K562 (cell line): ENCODE results near the gene ZMYND8. TPM values are rescaled to one million over a fixed set of nuclear protein-coding genes. Genes with fewer than 3 reads are reported as not detected.

Source experiments
- ARNT ChIP-seq, 2 experiments: fragments of 450-650 bp; IDR thresholded peaks; 2 replicates each; pipeline ENCODE4 v1.6.1; 2016; ENCODE audit warnings: mild to moderate bottlenecking in 1 of 2
- COPS2 ChIP-seq: fragments of 450-650 bp; conservative IDR thresholded peaks from 2 replicates; pipeline ENCODE4 v1.6.1; 2016; ENCODE audit warnings: mild to moderate bottlenecking, moderate library complexity
- GATAD2A ChIP-seq: fragments of 450-650 bp; IDR thresholded peaks from 2 replicates; pipeline ENCODE4 v1.6.1; 2017
- HES1 ChIP-seq: fragments of 450-650 bp; IDR thresholded peaks from 2 replicates; pipeline ENCODE4 v1.6.1; 2016; ENCODE audit warnings: low read depth, mild to moderate bottlenecking, moderate library complexity
- HMBOX1 ChIP-seq: sonication (generic); IDR thresholded peaks from 2 replicates; pipeline ENCODE4 v1.6.1; 2016
- MAFK ChIP-seq: IDR thresholded peaks from 2 replicates; pipeline ENCODE4 v1.6.1; 2011; ENCODE audit warnings: low read length, improper control_type of control experiment
- NFIC ChIP-seq: fragments of 450-650 bp; IDR thresholded peaks from 2 replicates; pipeline ENCODE4 v1.6.1; 2017; ENCODE audit warnings: mild to moderate bottlenecking, inconsistent platforms
- POU5F1 ChIP-seq: fragments of 150-350 bp; IDR thresholded peaks from 2 replicates; pipeline ENCODE4 v1.6.1; 2014; ENCODE audit warnings: borderline replicate concordance, low read length, low read depth, mild to moderate bottlenecking; ENCODE audit not compliant: partially characterized antibody
- SMAD2 ChIP-seq: fragments of 150-350 bp; IDR thresholded peaks from 2 replicates; pipeline ENCODE4 v1.6.1; 2014; ENCODE audit warnings: low read depth, mild to moderate bottlenecking, low read length
- TFAP4 ChIP-seq: sonication (generic); formaldehyde crosslinking; IDR thresholded peaks from 2 replicates; pipeline ENCODE4 v1.8.0; 2022; ENCODE audit warnings: missing genetic modification reagents, mild to moderate bottlenecking, moderate library complexity, borderline replicate concordance
- XRCC5 ChIP-seq: fragments of 200-400 bp; formaldehyde crosslinking; IDR thresholded peaks from 2 replicates; pipeline ENCODE4 v1.6.1; 2017; ENCODE audit warnings: low read depth, mild to moderate bottlenecking, low read length
- ZNF324 ChIP-seq: fragments of 250-450 bp; sonication (Bioruptor Pico); IDR thresholded peaks from 2 replicates; pipeline ENCODE4 v1.4.0; 2020; ENCODE audit warnings: mild to moderate bottlenecking
- polyA plus RNA-seq, 8 experiments: library from polyadenylated mRNA; depleted of rRNA in 4 of 8; stranded (reverse) in 5 of 8; unstranded in 3 of 8; fragments of >200 nt; fragmentation: Nextera tagmentation in 2 of 8; fragmentation: Illumina TruSeq in 1 of 8; extraction: Ambion mirVana in 2 of 8; extraction: Trizol in 1 of 8; gene quantifications; 2 replicates each; pipeline versions ENCODE4 v1.2.1 to v1.2.3, GENCODE V29; 2011 to 2014; ENCODE audit warnings: inconsistent platforms in 1 of 8, missing spikeins in 1 of 8
- total RNA-seq, 7 experiments: library from RNA; depleted of rRNA in 6 of 7; stranded (reverse); fragments of >200 nt in 6 of 7; fragmentation: Illumina TruSeq in 2 of 7; extraction: Trizol in 2 of 7; gene quantifications; 2 replicates each; pipeline versions ENCODE4 v1.2.1 to v1.2.3, GENCODE V29; 2011 to 2021; ENCODE audit warnings: low replicate concordance in 1 of 7
- TF ChIP-seq, protein P1 (sequence below), 2 experiments: fragments of 450-650 bp; IDR thresholded peaks; 2 replicates each; pipeline ENCODE4 v1.6.1; 2016; ENCODE audit warnings: mild to moderate bottlenecking in 2 of 2, borderline replicate concordance in 1 of 2, low read depth in 1 of 2, moderate library complexity in 1 of 2
- TF ChIP-seq, protein P2 (sequence below): fragments of 450-650 bp; IDR thresholded peaks from 2 replicates; pipeline ENCODE4 v1.6.1; 2017; ENCODE audit warnings: antibody characterized with exemption

Gene ZMYND8
- total and polyA plus RNA-seq, 9 of the 15 experiments (the other 6 are each of a cell fraction or from before 2014, with no cell fraction given) = 31.8 to 148 (median 71.9) TPM

DNA sequence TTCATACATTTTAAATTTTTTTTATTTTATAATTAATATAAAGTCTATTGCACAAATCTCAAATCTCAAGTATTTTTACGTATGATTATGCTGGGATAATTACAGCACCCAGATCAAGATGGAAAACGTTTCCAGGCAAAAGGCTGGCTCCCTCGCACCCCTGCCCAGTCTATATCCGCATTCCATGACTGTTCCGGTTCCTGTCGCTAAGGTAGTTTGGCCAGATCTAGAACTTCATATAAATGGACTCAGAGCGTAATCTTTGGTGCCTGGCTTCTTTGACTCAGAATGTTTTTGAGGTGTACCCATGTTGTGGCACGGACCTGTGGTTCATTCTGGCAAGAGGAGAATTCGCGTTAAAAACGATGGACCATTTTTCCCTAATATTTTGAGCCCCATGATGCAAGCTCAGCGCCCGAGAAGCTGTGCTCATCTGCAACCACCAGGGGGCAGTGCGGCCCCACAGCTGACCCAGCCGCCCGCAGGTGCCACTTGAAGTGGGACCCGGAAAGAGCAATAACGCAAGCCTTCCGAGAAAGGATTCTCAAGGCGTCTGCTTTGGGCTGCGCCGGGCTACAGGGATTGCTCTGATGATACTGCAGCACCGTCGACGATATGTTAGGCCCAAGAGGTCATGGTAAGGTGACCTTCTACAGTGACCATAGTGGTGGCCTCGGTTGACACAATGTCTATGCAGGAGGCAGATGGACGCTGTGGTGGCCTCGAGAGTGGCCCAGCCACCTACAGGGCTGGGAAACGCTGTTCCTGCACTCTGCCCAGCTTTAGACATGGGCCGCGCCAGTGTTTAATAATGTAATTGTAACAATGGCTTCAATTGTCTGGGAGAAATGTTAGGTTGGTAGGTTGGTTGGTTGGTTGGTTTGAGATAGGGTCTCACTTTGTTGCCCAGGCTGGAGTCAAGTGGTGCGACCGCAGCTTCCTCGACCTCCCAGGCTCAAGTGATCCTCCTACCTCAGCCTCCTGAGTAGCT lies 160.1 kb downstream of the ZMYND8 start (continued):
- TF ChIP-seq, protein P1, sequence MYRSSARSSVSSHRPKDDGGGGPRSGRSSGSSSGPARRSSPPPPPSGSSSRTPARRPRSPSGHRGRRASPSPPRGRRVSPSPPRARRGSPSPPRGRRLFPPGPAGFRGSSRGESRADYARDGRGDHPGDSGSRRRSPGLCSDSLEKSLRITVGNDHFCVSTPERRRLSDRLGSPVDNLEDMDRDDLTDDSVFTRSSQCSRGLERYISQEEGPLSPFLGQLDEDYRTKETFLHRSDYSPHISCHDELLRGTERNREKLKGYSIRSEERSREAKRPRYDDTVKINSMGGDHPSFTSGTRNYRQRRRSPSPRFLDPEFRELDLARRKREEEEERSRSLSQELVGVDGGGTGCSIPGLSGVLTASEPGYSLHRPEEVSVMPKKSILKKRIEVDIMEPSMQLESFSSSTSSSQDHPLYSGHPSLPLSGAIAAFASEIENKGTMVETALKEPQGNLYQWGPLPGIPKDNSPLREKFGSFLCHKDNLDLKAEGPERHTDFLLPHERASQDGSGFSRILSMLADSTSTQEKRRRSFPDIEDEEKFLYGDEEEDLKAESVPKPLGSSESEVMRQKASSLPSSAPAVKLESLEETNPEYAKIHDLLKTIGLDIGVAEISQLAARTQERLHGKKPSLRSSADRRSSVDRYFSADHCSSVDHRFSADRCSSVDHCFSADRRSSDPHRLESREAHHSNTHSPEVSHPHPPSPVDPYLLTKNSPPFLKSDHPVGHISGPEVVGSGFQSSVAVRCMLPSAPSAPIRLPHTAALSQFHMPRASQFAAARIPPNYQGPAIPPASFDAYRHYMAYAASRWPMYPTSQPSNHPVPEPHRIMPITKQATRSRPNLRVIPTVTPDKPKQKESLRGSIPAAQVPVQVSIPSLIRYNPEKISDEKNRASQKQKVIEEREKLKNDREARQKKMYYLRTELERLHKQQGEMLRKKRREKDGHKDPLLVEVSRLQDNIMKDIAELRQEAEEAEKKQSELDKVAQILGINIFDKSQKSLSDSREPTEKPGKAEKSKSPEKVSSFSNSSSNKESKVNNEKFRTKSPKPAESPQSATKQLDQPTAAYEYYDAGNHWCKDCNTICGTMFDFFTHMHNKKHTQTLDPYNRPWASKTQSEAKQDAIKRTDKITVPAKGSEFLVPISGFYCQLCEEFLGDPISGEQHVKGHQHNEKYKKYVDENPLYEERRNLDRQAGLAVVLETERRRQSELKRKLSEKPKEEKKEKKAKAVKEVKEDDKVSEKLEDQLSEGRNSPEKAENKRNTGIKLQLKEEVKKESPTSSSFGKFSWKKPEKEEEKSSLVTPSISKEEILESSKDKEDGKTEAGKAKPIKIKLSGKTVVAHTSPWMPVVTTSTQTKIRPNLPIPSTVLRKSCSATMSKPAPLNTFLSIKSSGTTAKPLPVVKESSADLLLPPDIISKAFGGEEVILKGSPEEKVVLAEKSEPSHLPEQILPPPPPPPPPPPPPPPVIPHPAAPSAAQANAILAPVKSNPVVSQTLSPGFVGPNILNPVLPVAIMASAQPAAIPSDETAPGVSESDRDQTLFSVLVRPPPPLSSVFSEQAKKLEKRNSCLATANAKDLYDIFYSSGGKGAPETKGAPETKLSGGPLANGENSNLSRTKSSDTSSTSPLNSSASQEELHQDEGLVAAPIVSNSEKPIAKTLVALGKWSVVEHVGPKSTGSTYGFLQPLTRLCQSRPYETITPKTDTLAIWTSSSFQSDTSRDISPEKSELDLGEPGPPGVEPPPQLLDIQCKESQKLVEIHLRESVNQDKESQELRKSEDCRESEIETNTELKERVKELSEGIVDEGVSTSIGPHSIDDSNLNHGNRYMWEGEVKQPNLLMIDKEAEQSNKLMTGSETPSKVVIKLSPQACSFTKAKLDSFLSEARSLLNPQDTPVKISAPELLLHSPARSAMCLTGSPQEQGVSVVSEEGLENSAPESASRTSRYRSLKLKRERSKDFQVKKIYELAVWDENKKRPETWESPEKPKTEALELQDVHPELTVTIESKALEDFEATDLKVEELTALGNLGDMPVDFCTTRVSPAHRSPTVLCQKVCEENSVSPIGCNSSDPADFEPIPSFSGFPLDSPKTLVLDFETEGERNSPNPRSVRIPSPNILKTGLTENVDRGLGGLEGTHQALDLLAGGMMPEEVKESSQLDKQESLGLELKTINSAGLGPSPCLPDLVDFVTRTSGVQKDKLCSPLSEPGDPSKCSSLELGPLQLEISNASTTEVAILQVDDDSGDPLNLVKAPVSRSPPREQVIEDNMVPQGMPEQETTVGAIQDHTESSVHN (IDR thresholded peaks at IDR 0.05; ENCODE audit: borderline replicate concordance in 1 of 2, low read depth in 1 of 2) = no peak
- TF ChIP-seq HES1 = no peak
- TF ChIP-seq MAFK = peak; percentile 27; the same call in 1 of the 2 replicates
- TF ChIP-seq ZNF324 (CRISPR knock-in tag) = no peak
- peak; percentile 83 for TF ChIP-seq XRCC5
- no peak for TF ChIP-seq GATAD2A
- no peak for TF ChIP-seq NFIC
- peak; percentile 96 for TF ChIP-seq TFAP4 (CRISPR knock-in tag)
- TF ChIP-seq ARNT (IDR thresholded peaks at IDR 0.05) = no peak
- no peak for TF ChIP-seq COPS2
- no peak for TF ChIP-seq SMAD2
- TF ChIP-seq POU5F1 = no peak
- TF ChIP-seq, protein P2, sequence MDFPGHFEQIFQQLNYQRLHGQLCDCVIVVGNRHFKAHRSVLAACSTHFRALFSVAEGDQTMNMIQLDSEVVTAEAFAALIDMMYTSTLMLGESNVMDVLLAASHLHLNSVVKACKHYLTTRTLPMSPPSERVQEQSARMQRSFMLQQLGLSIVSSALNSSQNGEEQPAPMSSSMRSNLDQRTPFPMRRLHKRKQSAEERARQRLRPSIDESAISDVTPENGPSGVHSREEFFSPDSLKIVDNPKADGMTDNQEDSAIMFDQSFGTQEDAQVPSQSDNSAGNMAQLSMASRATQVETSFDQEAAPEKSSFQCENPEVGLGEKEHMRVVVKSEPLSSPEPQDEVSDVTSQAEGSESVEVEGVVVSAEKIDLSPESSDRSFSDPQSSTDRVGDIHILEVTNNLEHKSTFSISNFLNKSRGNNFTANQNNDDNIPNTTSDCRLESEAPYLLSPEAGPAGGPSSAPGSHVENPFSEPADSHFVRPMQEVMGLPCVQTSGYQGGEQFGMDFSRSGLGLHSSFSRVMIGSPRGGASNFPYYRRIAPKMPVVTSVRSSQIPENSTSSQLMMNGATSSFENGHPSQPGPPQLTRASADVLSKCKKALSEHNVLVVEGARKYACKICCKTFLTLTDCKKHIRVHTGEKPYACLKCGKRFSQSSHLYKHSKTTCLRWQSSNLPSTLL = no peak
- TF ChIP-seq HMBOX1 = no peak
